Astrocyte of the spinal cord (primary cell): ENCODE data around the gene IL15.
A peak's percentile ranks its signal among the peaks of the same experiment; 100 is the strongest.
"Not testable (repeated sequence)": the region's sequence is repeated elsewhere in the genome, so short reads cannot be mapped to it uniquely, and the experiment has no call there.

Source experiments
- DNase-seq: peaks from one replicate; pipeline ENCODE4 v3.0.0; 2011; ENCODE audit warnings: low read depth, low spot score
- H3K4me3 ChIP-seq: 2 replicates; pipeline ENCODE4 v1.5.1; 2011; ENCODE audit warnings: low read depth, mild to moderate bottlenecking, low read length, moderate library complexity
- CTCF ChIP-seq: IDR thresholded peaks from 2 replicates; pipeline ENCODE4 v1.5.1; 2012; ENCODE audit warnings: low read depth, mild to moderate bottlenecking, low read length, inconsistent platforms
- in situ Hi-C: cut with HindIII; loops from 2 replicates; pipeline ENCODE4 v1.10.0; 2017; ENCODE audit warnings: low sequenced_read_pairs

IL15 gene

GRCh38 chr4:141746026-141746425 lies 109.6 kb downstream of the IL15 start:
- DNase-seq = no peak
- H3K4me3 ChIP-seq = no peak overlapping the region
- no peak for TF ChIP-seq CTCF
- in situ Hi-C loops = no loop called here

- in situ Hi-C loops, H3K4me3 ChIP-seq, DNase-seq: not testable (repeated sequence)
These were observed 115.4 kb downstream of the IL15 start for GRCh38 chr4:141751806-141752205.

- H3K4me3 ChIP-seq = no peak overlapping the region
- in situ Hi-C loops = no loop called here
- no peak for TF ChIP-seq CTCF
- no peak for DNase-seq
These were observed 120.9 kb downstream of the IL15 start for GRCh38 chr4:141757287-141757686.

- H3K4me3 ChIP-seq = no peak overlapping the region
- in situ Hi-C loops = no loop called here
- TF ChIP-seq CTCF = no peak
- peak; percentile 64 for DNase-seq
These were observed 123.5 kb downstream of the IL15 start for GRCh38 chr4:141759796-141760425.

- in situ Hi-C loops = no loop called here
- no peak for TF ChIP-seq CTCF
- DNase-seq = no peak
- no peak overlapping the region for H3K4me3 ChIP-seq
These were observed 125.5 kb downstream of the IL15 start for GRCh38 chr4:141761926-141762325.

GRCh38 chr4:141763374-141763773 lies 127.0 kb downstream of the IL15 start:
- H3K4me3 ChIP-seq = no peak overlapping the region
- no peak for TF ChIP-seq CTCF
- DNase-seq = no peak
- in situ Hi-C loops = no loop called here

- in situ Hi-C loops = no loop called here
- no peak for TF ChIP-seq CTCF
- peak; percentile 72 for DNase-seq
These were observed 132.6 kb downstream of the IL15 start for GRCh38 chr4:141768954-141769353.

More at GRCh38 chr4:141768954-141769353, 132.6 kb downstream of the IL15 start:
- no peak overlapping the region for H3K4me3 ChIP-seq
